GM13977 (cell line): ENCODE results near the gene GRIP1.

Source experiments
- DNase-seq: peaks from one replicate; pipeline ENCODE4 v3.0.0; 2012; ENCODE audit warnings: low spot score
- in situ Hi-C: fragments of 300-500 bp; cut with MboI; formaldehyde crosslinking; loops from one replicate; pipeline ENCODE4 v1.12.0; 2022; ENCODE audit warnings: low sequenced_read_pairs, low pct_unique_long_range_greater_than_20kb, mixed read lengths, inconsistent platforms; ENCODE audit not compliant: unreplicated experiment
- TF ChIP-seq, protein P1 (sequence below): IDR thresholded peaks from 2 replicates; pipeline ENCODE4 v1.5.1; 2012; ENCODE audit warnings: mild to moderate bottlenecking, control low read depth; ENCODE audit not compliant: insufficient read depth; ENCODE audit errors: extremely low read depth, missing control alignments

The GRIP1 gene, protein sequence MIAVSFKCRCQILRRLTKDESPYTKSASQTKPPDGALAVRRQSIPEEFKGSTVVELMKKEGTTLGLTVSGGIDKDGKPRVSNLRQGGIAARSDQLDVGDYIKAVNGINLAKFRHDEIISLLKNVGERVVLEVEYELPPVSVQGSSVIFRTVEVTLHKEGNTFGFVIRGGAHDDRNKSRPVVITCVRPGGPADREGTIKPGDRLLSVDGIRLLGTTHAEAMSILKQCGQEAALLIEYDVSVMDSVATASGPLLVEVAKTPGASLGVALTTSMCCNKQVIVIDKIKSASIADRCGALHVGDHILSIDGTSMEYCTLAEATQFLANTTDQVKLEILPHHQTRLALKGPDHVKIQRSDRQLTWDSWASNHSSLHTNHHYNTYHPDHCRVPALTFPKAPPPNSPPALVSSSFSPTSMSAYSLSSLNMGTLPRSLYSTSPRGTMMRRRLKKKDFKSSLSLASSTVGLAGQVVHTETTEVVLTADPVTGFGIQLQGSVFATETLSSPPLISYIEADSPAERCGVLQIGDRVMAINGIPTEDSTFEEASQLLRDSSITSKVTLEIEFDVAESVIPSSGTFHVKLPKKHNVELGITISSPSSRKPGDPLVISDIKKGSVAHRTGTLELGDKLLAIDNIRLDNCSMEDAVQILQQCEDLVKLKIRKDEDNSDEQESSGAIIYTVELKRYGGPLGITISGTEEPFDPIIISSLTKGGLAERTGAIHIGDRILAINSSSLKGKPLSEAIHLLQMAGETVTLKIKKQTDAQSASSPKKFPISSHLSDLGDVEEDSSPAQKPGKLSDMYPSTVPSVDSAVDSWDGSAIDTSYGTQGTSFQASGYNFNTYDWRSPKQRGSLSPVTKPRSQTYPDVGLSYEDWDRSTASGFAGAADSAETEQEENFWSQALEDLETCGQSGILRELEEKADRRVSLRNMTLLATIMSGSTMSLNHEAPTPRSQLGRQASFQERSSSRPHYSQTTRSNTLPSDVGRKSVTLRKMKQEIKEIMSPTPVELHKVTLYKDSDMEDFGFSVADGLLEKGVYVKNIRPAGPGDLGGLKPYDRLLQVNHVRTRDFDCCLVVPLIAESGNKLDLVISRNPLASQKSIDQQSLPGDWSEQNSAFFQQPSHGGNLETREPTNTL

DNA sequence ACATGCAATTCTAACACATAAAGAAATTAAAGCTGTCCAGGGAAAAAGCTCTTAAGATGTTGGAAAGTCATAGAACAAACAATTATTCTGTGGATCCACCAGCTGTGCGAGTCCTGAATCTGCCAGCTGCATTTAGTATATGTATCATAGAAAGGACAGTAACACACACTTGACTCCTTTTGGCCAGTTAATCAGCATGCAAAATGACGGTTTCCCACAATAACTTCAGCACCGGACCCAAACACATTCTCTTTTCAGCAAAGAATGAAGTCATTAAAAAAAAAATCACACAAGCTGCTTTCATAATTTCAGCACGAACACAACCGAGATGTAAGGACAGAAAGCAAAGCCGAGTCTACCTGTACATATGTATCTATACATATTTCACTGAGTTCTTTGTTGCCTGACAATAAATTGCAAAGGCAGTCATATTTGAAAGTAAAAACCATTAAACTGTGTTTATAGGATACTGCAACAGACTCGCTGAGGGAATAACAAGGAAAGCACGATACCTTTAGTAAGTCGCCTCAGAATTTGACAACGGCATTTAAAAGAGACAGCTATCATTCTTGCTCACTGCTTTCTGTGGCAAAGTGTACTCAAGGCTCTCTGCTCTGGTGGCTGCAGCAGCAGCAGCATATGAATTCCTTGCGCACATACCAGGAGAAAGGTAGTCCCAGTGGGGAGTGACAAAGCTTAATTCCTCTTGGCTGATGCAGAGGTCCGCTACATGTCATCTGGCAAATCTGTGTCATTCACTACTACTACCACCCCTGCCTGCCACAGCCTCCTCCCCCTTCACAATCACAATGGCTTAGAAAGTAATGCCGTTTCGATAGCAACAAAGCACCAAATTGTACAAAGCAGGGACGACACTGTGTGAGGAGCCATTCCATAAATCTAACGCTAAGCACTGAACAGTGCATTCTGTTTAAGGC, at the start of gene GRIP1:
TSS of gene GRIP1 (minus strand) at position 739 of the 938 bp plus-strand sequence. CDS start at position 567, 172 bp downstream.
- in situ Hi-C loops: no loop called here
- DNase-seq: no peak
- TF ChIP-seq, protein P1, sequence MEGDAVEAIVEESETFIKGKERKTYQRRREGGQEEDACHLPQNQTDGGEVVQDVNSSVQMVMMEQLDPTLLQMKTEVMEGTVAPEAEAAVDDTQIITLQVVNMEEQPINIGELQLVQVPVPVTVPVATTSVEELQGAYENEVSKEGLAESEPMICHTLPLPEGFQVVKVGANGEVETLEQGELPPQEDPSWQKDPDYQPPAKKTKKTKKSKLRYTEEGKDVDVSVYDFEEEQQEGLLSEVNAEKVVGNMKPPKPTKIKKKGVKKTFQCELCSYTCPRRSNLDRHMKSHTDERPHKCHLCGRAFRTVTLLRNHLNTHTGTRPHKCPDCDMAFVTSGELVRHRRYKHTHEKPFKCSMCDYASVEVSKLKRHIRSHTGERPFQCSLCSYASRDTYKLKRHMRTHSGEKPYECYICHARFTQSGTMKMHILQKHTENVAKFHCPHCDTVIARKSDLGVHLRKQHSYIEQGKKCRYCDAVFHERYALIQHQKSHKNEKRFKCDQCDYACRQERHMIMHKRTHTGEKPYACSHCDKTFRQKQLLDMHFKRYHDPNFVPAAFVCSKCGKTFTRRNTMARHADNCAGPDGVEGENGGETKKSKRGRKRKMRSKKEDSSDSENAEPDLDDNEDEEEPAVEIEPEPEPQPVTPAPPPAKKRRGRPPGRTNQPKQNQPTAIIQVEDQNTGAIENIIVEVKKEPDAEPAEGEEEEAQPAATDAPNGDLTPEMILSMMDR: no peak

DNA sequence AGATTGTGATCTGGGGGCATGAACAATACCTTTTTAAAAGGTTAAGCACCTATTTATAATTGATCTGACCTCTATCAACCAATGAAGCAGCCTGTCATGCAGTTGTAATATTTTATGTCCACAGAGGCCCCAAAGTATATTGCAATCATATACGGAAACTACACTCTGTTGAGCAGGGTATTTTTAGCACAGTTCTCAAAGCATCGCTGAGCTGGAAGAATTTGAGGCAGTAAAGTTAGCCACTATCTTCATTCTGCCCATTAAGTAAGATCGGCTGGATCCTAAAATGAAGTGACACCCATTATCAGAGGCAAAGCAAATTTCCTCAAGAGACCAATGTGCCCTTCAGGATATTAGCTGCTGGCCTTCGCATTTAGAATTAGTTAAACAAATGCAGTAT, 47.7 kb upstream of the GRIP1 start:
- in situ Hi-C loops: no loop called here
- TF ChIP-seq, protein P1: no peak

DNA sequence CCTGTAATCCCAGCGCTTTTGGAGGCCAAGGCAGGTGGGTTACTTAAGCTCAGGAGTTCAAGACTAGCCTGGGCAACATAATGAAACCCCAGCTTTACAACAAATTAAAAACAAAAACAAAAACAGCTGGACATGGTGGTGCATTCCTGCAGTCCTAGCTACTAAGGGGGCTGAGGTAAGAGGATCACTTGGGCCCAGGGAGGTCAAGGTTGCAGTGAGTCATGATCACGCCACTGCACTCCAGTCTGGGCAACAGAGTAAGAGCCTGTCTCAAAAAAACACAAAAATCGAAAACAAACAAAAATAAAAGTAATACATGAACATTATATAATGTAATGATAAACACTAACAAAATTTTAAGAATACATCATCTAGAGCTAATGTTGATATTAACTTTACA, 46.2 kb upstream of the GRIP1 start:
- TF ChIP-seq, protein P1: no peak
- in situ Hi-C loops: no loop called here
- DNase-seq: no peak

More for the DNA sequence above, 47.7 kb upstream of the GRIP1 start:
- no peak for DNase-seq

DNA sequence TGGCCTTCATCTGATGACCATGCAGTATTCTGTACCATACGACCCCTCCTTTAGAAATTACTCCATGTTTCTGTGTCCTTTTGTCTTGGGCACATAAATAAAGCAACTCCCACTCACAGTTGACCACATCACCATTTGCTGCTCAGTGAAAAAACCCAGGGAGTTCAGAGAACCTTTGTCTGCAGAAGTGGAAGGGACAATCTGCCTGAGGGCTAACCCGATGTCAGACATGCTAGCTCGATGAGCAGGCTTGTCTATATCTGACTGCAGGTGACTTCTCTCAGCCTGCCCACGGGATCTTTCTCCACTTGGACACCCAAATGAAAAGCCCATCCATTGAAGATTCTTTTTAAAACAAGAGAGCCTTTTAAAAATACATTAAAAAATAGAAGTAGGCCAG, 45.7 kb upstream of the GRIP1 start:
- in situ Hi-C loops: loop anchor here (25.0 kb wide), 1 partner anchor 462 kb away; no protein-coding TSS in a partner anchor
- TF ChIP-seq, protein P1: no peak
- DNase-seq: no peak

DNA sequence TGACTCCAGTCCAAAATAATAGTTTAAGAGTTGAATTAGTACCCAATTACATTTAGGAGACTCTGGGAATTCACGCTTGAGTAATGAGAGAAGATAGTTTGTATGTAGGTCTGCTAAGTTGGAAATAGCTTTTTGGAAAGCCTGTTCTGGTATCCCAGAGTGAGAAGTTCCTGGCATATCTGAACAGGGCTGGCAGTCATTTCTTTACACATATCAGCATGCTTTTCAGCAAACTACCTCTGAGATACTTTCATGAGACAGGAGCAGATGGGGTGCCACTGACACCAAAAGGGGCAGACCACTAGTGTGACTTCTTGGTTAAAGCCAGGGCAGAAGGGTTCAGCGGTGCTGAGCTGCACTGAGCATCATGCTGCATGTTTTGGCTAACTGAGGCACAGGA, 45.1 kb upstream of the GRIP1 start:
- TF ChIP-seq, protein P1: no peak
- in situ Hi-C loops: loop anchor here (25.0 kb wide), 1 partner anchor 462 kb away; no protein-coding TSS in a partner anchor
- DNase-seq: no peak
